ENCODE data around the gene CHRM4.
A peak's percentile ranks its signal among the peaks of the same experiment; 100 is the strongest.

The CHRM4 gene

GRCh38 chr11:46374815-46375214 lies 16.8 kb downstream of the CHRM4 start:
- no peak for TF ChIP-seq CTCF (IDR thresholded peaks at IDR 0.05)

- no peak for TF ChIP-seq CTCF (IDR thresholded peaks at IDR 0.05)
Observed at GRCh38 chr11:46373787-46374740, 17.5 kb downstream of the CHRM4 start.

GRCh38 chr11:46372086-46372485 lies 19.5 kb downstream of the CHRM4 start:
- no peak for TF ChIP-seq CTCF (IDR thresholded peaks at IDR 0.05)

- TF ChIP-seq CTCF (IDR thresholded peaks at IDR 0.05): no peak
Observed at GRCh38 chr11:46370253-46370652, 21.3 kb downstream of the CHRM4 start.

- peak; percentile 94 for TF ChIP-seq CTCF (IDR thresholded peaks at IDR 0.05)
Observed at GRCh38 chr11:46369458-46370152, 22.0 kb downstream of the CHRM4 start.

GRCh38 chr11:46367916-46368267 lies 23.7 kb downstream of the CHRM4 start:
- peak; percentile 48 for TF ChIP-seq CTCF (IDR thresholded peaks at IDR 0.05)

- peak; percentile 92 for TF ChIP-seq CTCF (IDR thresholded peaks at IDR 0.05)
Observed at GRCh38 chr11:46367244-46367915, 24.2 kb downstream of the CHRM4 start.

All from LNCAP (cell line).